SH-SY5Y (cell line): ENCODE measurements around the gene BAHD1.

ENCODE experiments used
- GATA2 ChIP-seq: IDR thresholded peaks from 2 replicates; pipeline ENCODE4 v1.6.1; 2011; ENCODE audit warnings: mild to moderate bottlenecking, low read depth, low read length
- GATA3 ChIP-seq: IDR thresholded peaks from 2 replicates; pipeline ENCODE4 v1.6.1; 2011; ENCODE audit warnings: low read depth, mild to moderate bottlenecking, low read length, moderate library complexity

The BAHD1 gene

GRCh38 chr15:40463886-40464545 lies 23.3 kb downstream of the BAHD1 start:
- TF ChIP-seq GATA2 (no peak), GATA3 (no peak)

DNA sequence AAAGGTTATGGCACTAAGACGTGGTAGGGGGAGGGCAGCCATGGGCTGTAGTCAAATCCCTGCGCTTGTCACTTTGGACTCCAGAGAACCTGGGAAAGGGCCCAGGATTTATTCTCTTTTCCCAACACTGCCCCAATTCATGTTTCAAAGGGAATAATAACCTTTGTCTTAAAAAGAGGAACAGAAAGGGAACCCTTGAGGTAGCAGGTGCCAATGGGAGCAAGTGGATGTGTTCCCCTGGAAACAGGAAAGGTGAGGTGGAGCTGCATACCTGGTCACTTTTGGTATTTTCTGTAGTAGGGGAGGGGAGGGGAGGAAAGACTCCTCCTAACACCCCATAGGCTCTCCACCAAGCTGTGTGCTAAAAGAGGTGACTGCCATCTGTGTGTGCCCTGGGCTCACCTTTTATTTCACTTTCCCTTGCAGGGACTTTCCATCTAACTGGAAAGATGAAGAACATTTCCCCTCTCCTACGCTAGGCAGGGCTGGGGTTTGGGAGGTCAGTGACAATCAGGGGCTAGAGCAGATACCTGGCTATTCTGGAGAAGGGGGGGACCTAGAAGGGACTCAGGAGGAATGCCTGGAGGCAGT lies 23.9 kb downstream of the BAHD1 start:
- TF ChIP-seq GATA2 (no peak), GATA3 (no peak)

DNA sequence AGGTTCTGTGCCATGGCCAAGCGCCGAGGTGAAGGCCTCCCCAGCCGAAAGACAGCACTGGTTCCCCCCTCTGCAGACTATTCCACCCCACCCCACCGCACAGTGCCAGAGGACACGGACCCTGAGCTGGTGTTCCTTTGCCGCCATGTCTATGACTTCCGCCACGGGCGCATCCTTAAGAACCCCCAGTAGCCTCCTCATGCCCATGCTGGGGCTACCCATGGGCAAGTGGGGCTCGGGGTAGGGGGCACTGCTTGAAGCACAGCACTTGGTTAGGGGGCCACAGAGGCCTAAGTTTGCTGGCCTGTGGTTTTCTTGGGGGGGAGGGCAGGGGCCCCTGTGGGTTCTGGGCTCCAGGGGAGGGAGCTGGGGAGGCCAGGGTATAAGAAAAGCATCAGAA lies 25.2 kb downstream of the BAHD1 start:
- TF ChIP-seq GATA2: no peak
- TF ChIP-seq GATA3: no peak

DNA sequence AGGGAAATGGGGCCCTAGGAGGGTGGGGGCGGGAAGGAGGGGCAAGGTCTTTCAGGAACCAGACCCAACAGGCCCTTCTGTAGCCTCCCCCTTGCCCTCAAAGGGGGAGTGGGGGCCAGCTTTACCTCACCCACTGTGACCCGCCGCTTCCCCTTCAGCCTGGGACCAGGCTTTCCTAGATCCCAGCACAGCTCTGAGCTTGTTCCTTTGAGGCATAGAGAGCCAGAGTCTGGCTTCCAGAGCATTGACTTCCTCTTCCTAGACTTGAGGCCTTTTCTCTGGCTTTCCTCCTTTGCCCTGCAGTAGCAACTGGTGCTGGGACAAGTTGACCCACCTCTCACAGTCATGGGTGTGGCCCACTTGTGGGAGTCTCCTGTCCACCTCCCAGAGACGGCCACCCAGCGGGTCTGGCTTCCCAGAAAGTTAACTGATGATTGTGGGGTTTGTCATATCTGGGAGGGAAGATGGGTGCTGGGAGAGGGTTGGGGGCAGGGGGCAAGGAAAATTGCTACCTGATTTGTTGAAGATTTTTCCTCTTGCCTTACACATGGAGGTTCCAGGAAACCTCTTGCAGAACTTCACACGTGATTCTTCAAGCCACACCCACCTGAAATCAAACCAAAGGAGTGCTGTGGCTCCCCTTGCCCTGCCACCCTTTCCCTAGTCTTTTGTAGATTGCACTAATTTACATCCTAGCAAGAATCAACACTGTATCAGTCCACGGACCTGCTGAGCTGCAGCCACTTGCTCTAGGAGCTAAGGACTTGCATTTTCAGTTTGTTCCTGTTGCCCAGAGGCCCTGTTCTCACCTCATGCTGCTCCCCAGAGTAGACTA lies 25.9 kb downstream of the BAHD1 start:
- no peak for TF ChIP-seq GATA2
- no peak for TF ChIP-seq GATA3

DNA sequence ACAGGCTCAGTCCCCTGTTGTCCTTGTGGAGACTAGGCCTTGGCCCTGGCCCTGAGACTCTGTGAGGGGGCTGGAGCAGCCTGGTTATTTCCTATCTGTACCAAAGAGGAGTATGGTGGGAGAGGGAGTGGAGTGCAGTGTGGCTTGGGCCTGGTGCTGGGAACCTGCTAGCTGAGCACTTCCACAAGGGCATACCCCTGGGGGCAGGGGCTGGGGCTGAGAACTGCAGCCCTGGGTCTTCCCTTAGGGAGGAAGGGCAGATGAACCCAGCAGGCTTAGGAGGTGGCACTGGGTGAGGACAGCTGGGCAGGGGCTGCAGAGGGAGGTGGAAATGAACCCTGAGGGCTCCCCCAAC lies 26.5 kb downstream of the BAHD1 start:
- TF ChIP-seq GATA2: no peak
- no peak for TF ChIP-seq GATA3

- TF ChIP-seq GATA2: no peak
- no peak for TF ChIP-seq GATA3
Observed at GRCh38 chr15:40468898-40469331, 28.2 kb downstream of the BAHD1 start.

GRCh38 chr15:40469776-40470390 lies 29.1 kb downstream of the BAHD1 start:
- TF ChIP-seq GATA3: no peak
- no peak for TF ChIP-seq GATA2

GRCh38 chr15:40470423-40471104 lies 29.8 kb downstream of the BAHD1 start, which contains the start of gene CHST14:
Gene CHST14 (plus strand): TSS chr15:40470984. CDS start chr15:40471214, 230 bp downstream.
- TF ChIP-seq GATA2 (no peak), GATA3 (no peak)

GRCh38 chr15:40471105-40471807 lies 30.5 kb downstream of the BAHD1 start:
- TF ChIP-seq GATA3 (no peak), GATA2 (no peak)

DNA sequence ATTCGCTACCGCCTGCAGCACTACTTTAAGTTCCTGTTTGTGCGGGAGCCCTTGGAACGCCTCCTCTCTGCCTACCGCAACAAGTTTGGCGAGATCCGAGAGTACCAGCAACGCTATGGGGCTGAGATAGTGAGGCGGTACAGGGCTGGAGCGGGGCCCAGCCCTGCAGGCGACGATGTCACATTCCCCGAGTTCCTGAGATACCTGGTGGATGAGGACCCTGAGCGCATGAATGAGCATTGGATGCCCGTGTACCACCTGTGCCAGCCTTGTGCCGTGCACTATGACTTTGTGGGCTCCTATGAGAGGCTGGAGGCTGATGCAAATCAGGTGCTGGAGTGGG lies 31.0 kb downstream of the BAHD1 start:
- TF ChIP-seq GATA3 (no peak), GATA2 (no peak)

GRCh38 chr15:40472171-40472727 lies 31.5 kb downstream of the BAHD1 start:
- TF ChIP-seq GATA3: no peak
- TF ChIP-seq GATA2: no peak

DNA sequence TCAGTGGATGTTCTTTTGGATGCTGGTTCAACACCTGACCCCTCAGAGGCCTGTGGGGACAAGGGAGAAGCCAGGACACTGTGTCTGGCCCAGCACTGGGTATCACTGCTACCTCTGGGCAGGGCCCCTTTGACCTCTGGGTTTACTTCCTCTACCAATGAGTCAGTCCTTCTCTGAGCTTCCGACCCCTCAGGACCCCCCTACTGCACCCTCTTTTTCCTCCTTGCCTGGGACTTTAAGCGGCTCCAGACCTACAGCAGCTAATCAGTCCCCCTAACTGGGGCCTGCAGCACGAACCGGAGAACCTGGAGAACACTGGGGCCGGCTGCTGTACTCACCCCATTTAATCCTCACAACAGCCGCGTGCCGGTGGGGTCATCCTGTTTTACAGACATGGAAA lies 33.8 kb downstream of the BAHD1 start:
- TF ChIP-seq GATA3 (no peak), GATA2 (no peak)

DNA sequence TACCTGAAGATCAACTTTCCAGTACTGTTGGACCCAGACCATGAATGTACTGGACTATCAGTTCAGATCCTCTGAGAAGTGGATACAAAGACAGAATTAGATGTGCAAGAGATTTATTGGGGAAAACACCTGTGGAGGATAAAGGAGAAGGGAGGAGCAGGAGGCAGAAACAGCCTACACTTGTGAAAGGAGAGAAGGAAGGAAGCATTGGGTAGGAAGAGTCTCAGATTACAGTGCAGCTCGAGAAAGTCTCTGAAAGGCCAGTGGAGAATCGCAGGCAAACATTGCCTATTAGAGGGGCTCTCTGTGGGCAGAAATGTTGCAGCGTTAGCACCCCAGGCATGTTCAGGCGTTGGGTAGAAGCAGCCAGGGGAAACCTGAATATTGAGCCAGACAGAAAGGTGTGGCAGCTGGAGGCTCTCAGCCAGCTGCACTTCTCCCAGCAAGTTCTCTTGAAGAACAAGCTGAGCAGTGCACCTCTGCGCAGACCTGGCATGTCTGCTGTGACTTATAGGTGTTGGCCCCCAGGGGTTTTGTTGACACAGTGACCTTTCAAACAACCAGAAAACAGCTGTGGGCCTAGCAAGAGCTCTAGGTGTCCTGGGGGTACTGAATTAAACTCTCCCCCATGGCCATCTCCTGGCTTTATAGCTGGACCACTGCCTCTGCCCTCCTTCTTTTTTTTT lies 37.0 kb downstream of the BAHD1 start:
- no peak for TF ChIP-seq GATA2
- no peak for TF ChIP-seq GATA3
